Endothelial cell of umbilical vein (primary cell): ENCODE results near the gene CCL13. TPM values are rescaled to one million over a fixed set of nuclear protein-coding genes. Genes with fewer than 3 reads are reported as not detected.

Experiments used
- Bru-seq: library from RNA; stranded (reverse); fragments of 400-500 nt; gene quantifications from one replicate; lab custom pipeline; 2021; lab: Mats Ljungman, UMichigan
- BruChase-seq, 2 experiments: library from RNA; stranded (reverse); fragments of 400-500 nt; gene quantifications; one replicate each; lab custom pipeline; 2021; lab: Mats Ljungman, UMichigan
- BruUV-seq: library from RNA; stranded (reverse); fragments of 400-500 nt; replicated peaks from 2 replicates; lab custom pipeline; 2021; lab: Mats Ljungman, UMichigan
- CTCF ChIA-PET: fragments of 300-600, 350-600 bp; sonication (Branson Sonifier 250); formaldehyde crosslinking; loops from one replicate; lab custom pipeline; 2021; ENCODE audit warnings: antibody characterized with exemption, inconsistent platforms; lab: Charles Lee
- POLR2A ChIA-PET: fragments of 300-600, 350-600 bp; sonication (Branson Sonifier 250); formaldehyde crosslinking; loops from one replicate; lab custom pipeline; 2021; ENCODE audit warnings: antibody characterized with exemption, inconsistent platforms; lab: Charles Lee
- DNase-seq: peaks from one replicate; pipeline ENCODE4 v3.0.0-alpha.2; 2011; ENCODE audit warnings: low read depth, low spot score
- FAIRE-seq: peaks from 2 replicates; lab custom pipeline; 2011; peaks lifted over from hg19 to GRCh38; lab: Jason Lieb, UNC
- H2AFZ ChIP-seq: 2 replicates; pipeline ENCODE4 v1.6.0; 2012; ENCODE audit warnings: low read depth, low read length, control low read depth, inconsistent platforms
- H3K27ac ChIP-seq: 2 replicates; pipeline ENCODE4 v1.5.1; 2011; ENCODE audit warnings: low read depth, mild to moderate bottlenecking, control low read depth, low read length, moderate library complexity; ENCODE audit not compliant: insufficient read depth
- H3K27me3 ChIP-seq, 2 experiments: 2 replicates each; pipeline versions ENCODE4 v1.6.0 to v1.6.1; 2011; ENCODE audit warnings: low read length in 2 of 2, mixed read lengths in 1 of 2; ENCODE audit not compliant: control insufficient read depth in 2 of 2, insufficient read depth in 2 of 2
- H3K36me3 ChIP-seq, 2 experiments: 2 replicates in 1 of 2; 3 replicates in 1 of 2; pipeline ENCODE4 v1.5.1; 2011; ENCODE audit warnings: low read length in 2 of 2, mild to moderate bottlenecking in 1 of 2, moderate library complexity in 1 of 2; ENCODE audit not compliant: control insufficient read depth in 2 of 2, insufficient read depth in 2 of 2; ENCODE audit errors: extremely low read depth in 1 of 2
- H3K4me1 ChIP-seq: 3 replicates; pipeline ENCODE4 v1.5.1; 2011; ENCODE audit warnings: mild to moderate bottlenecking, low read length; ENCODE audit not compliant: control insufficient read depth, insufficient read depth; ENCODE audit errors: extremely low read depth
- H3K4me2 ChIP-seq: 2 replicates; pipeline ENCODE4 v1.6.1; 2011; ENCODE audit warnings: low read length, control low read depth, mixed read lengths; ENCODE audit not compliant: insufficient read depth
- H3K4me3 ChIP-seq, 3 experiments: fragments of 200-600 bp in 1 of 3; sonication (generic), shearing (Covaris generic) in 1 of 3; replicated peaks in 1 of 3; 2 replicates each; pipeline ENCODE4 v1.5.1; 2011 to 2016; ENCODE audit warnings: control low read depth in 3 of 3, low read length in 3 of 3, mild to moderate bottlenecking in 2 of 3, inconsistent platforms in 1 of 3, low read depth in 1 of 3, moderate library complexity in 1 of 3; ENCODE audit not compliant: insufficient read depth in 1 of 3
- H3K79me2 ChIP-seq: 2 replicates; pipeline ENCODE4 v1.6.0; 2012; ENCODE audit warnings: low read length, inconsistent platforms; ENCODE audit not compliant: control insufficient read depth, insufficient read depth
- H3K9ac ChIP-seq: replicated peaks from 2 replicates; pipeline ENCODE3; 2011; ENCODE audit warnings: low read length, control low read depth; ENCODE audit not compliant: insufficient read depth; ENCODE audit errors: extremely low read depth
- H3K9me1 ChIP-seq: replicated peaks from 3 replicates; pipeline ENCODE4 v1.6.0; 2011; ENCODE audit warnings: mild to moderate bottlenecking, low read length; ENCODE audit not compliant: control insufficient read depth, insufficient read depth; ENCODE audit errors: extremely low read depth
- H3K9me3 ChIP-seq: replicated peaks from 2 replicates; pipeline ENCODE4 v1.5.1; 2012; ENCODE audit warnings: low read length, inconsistent platforms; ENCODE audit not compliant: control insufficient read depth, insufficient read depth
- H4K20me1 ChIP-seq: replicated peaks from 2 replicates; pipeline ENCODE3; 2011; ENCODE audit warnings: mild to moderate bottlenecking, low read length; ENCODE audit not compliant: control insufficient read depth, insufficient read depth; ENCODE audit errors: extremely low read depth
- EZH2 ChIP-seq: IDR thresholded peaks from 2 replicates; pipeline ENCODE4 v1.6.1; 2012; ENCODE audit warnings: borderline replicate concordance, low read depth, mild to moderate bottlenecking, moderate library complexity, low read length, inconsistent platforms; ENCODE audit not compliant: severe bottlenecking
- FOS ChIP-seq: IDR thresholded peaks from 2 replicates; pipeline ENCODE4 v1.6.1; 2011; ENCODE audit warnings: mild to moderate bottlenecking, low read length, moderate library complexity, borderline replicate concordance; ENCODE audit not compliant: insufficient read depth
- GATA2 ChIP-seq: IDR thresholded peaks from 2 replicates; pipeline ENCODE4 v1.7.0; 2011; ENCODE audit warnings: low read depth, mild to moderate bottlenecking, moderate library complexity, mixed read lengths, low read length; ENCODE audit not compliant: insufficient read length, insufficient read depth
- JUN ChIP-seq: IDR thresholded peaks from 2 replicates; pipeline ENCODE4 v1.6.1; 2011; ENCODE audit warnings: borderline replicate concordance, low read depth; ENCODE audit not compliant: insufficient read length, insufficient read depth
- MYC ChIP-seq: IDR thresholded peaks from one replicate; pipeline ENCODE4 v1.6.1; 2011; ENCODE audit warnings: mild to moderate bottlenecking, low read depth, low read length
- POLR2A ChIP-seq: IDR thresholded peaks from 2 replicates; pipeline ENCODE4 v1.6.1; 2012; ENCODE audit warnings: low read depth, mild to moderate bottlenecking, control low read depth, low read length
- POLR2AphosphoS5 ChIP-seq: IDR thresholded peaks from 2 replicates; pipeline ENCODE4 v1.6.1; 2012; ENCODE audit warnings: low read depth, mild to moderate bottlenecking, control low read depth, low read length, moderate library complexity; ENCODE audit not compliant: insufficient read depth
- dilution Hi-C: fragments of 300-500 bp; cut with MboI; formaldehyde crosslinking; loops from one replicate; pipeline ENCODE4 v1.15.0; 2019; ENCODE audit warnings: low sequenced_read_pairs; ENCODE audit not compliant: extremely low pct_ligation_motif_present
- intact Hi-C: fragments of 100-400 bp; cut with micrococcal nuclease; formaldehyde crosslinking; loops from one replicate; pipeline ENCODE4 v1.10.0; 2022
- long read RNA-seq: library from polyadenylated mRNA; stranded (forward); transcript quantifications from one replicate; pipeline ENCODE4 v2.0.0, GENCODE V29; 2021
- polyA minus RNA-seq, 3 experiments: library from RNA; depleted of rRNA, polyadenylated mRNA; stranded (reverse); fragments of >200 nt; gene quantifications; 1 replicate in 1 of 3; 2 replicates in 2 of 3; pipeline ENCODE4 v1.2.3, GENCODE V29; 2011
- polyA plus RNA-seq, 4 experiments: library from polyadenylated mRNA; depleted of rRNA in 3 of 4; stranded (reverse) in 3 of 4; unstranded in 1 of 4; fragments of >200 nt; gene quantifications; 2 replicates each; pipeline versions ENCODE4 v1.2.1 to v1.2.3, GENCODE V29; 2011 to 2012; ENCODE audit warnings: missing spikeins in 1 of 4
- total RNA-seq: library from RNA; stranded (reverse); gene quantifications from 2 replicates; pipeline ENCODE4 v1.2.3, GENCODE V29; 2021
- TF ChIP-seq, protein P1 (sequence below): IDR thresholded peaks from 2 replicates; pipeline ENCODE4 v1.6.1; 2011; ENCODE audit not compliant: insufficient read depth, insufficient read length
- TF ChIP-seq, protein P2 (sequence below), 2 donors: IDR thresholded peaks; 1 replicate in 1 of 2; 2 replicates in 1 of 2; pipeline ENCODE4 v1.5.1; 2011; ENCODE audit warnings: low read length in 2 of 2, mild to moderate bottlenecking in 2 of 2, moderate library complexity in 2 of 2, control low read depth in 1 of 2, inconsistent platforms in 1 of 2, low read depth in 1 of 2; ENCODE audit not compliant: insufficient read depth in 1 of 2; ENCODE audit errors: extremely low read depth in 1 of 2

CCL13 gene
- total RNA-seq, result not detected in 2 replicates
- polyA plus RNA-seq, result not detected in 2 replicates
- not detected in 2 replicates for polyA plus RNA-seq (2011; cell fraction: cytosol; rRNA removed)
- polyA plus RNA-seq (2011; cell fraction: nucleus; rRNA removed), result not detected in 2 replicates
- not detected in 2 replicates for polyA plus RNA-seq (2012)
- polyA minus RNA-seq, result not detected in 2 replicates
- polyA minus RNA-seq (2011; cell fraction: cytosol; rRNA and poly(A)+ RNA removed), result not detected
- polyA minus RNA-seq (2011; cell fraction: nucleus; rRNA and poly(A)+ RNA removed), result not detected in 2 replicates
- not detected for Bru-seq, nascent RNA
- not detected for BruChase-seq, experiment 1, labeled RNA remaining after a 6-hour chase
- not detected for BruChase-seq, experiment 2, labeled RNA remaining after a 2-hour chase
- long read RNA-seq, result 0 reads

GRCh38 chr17:34356194-34356593, at the start of gene CCL13:
TSS of gene CCL13 (plus strand) at chr17:34356480. CDS start at chr17:34356527, 47 bp downstream.
- FAIRE-seq (no peak), DNase-seq (no peak)
- Histone ChIP-seq H3K4me3 (no peak within 1 kb of the TSS), H3K4me2 (no peak within 1 kb of the TSS), H4K20me1 (no peaks in the 10 kb centered on the region), H3K27ac (no peak within 1 kb of the TSS), H3K36me3 (no peaks in the 10 kb centered on the region), H2AFZ (no peak within 1 kb of the TSS), H3K9me1 (no peaks in the 10 kb centered on the region), H3K79me2 (no peaks in the 10 kb centered on the region), H3K9me3 (no peaks in the 10 kb centered on the region), H3K9ac (no peak within 1 kb of the TSS), H3K27me3 (peaks cover 2 to 3% of the 10 kb centered on the region in 2 experiments), H3K4me1 (peaks cover 2% of the 10 kb centered on the region)
- intact Hi-C loops (no loop called here), dilution Hi-C loops (no loop called here)
- ChIA-PET POLR2A (no interaction called here), CTCF (interaction anchor here (0.9 to 13.6 kb wide), 6 partner anchors 10 to 185 kb away, joined by 3 to 561 read pairs (median 6); no protein-coding TSS in a partner anchor)
- no peak for TF ChIP-seq GATA2
- TF ChIP-seq, protein P1, sequence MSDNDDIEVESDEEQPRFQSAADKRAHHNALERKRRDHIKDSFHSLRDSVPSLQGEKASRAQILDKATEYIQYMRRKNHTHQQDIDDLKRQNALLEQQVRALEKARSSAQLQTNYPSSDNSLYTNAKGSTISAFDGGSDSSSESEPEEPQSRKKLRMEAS, result no peak
- TF ChIP-seq POLR2AphosphoS5, result no peak
- TF ChIP-seq POLR2A, result no peak
- no peak for TF ChIP-seq FOS
- TF ChIP-seq JUN, result no peak
- no peak for TF ChIP-seq EZH2
- no peak for TF ChIP-seq MYC
- TF ChIP-seq, protein P2, sequence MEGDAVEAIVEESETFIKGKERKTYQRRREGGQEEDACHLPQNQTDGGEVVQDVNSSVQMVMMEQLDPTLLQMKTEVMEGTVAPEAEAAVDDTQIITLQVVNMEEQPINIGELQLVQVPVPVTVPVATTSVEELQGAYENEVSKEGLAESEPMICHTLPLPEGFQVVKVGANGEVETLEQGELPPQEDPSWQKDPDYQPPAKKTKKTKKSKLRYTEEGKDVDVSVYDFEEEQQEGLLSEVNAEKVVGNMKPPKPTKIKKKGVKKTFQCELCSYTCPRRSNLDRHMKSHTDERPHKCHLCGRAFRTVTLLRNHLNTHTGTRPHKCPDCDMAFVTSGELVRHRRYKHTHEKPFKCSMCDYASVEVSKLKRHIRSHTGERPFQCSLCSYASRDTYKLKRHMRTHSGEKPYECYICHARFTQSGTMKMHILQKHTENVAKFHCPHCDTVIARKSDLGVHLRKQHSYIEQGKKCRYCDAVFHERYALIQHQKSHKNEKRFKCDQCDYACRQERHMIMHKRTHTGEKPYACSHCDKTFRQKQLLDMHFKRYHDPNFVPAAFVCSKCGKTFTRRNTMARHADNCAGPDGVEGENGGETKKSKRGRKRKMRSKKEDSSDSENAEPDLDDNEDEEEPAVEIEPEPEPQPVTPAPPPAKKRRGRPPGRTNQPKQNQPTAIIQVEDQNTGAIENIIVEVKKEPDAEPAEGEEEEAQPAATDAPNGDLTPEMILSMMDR (IDR thresholded peaks at IDR 0.05; ENCODE audit: extremely low read depth in 1 of 2, insufficient read depth in 1 of 2, low read depth in 1 of 2, low read length in 2 of 2), result no peak
- BruUV-seq, result no TSS peak
